Spleen (tissue), 11 donors: Measurements from ENCODE around the gene SRPRB. TPM values are rescaled to one million over a fixed set of nuclear protein-coding genes. Genes with fewer than 3 reads are reported as not detected.

ENCODE experiments used
- DNase-seq: peaks from one replicate; pipeline ENCODE4 v3.0.0-alpha.2; 2020
- H3K27ac ChIP-seq, 8 donors: fragments of 200-600 bp; sonication (generic) in 7 of 8; 1 replicate in 4 of 8; 2 replicates in 4 of 8; pipeline versions ENCODE4 v1.5.0 to v1.8.0; 2016 to 2021; ENCODE audit warnings: inconsistent platforms in 4 of 8, mild to moderate bottlenecking in 4 of 8, moderate library complexity in 1 of 8
- H3K27me3 ChIP-seq, 7 donors: fragments of 200-600 bp; sonication (generic) in 6 of 7; replicated peaks in 1 of 7; 1 replicate in 4 of 7; 2 replicates in 3 of 7; pipeline versions ENCODE4 v1.5.0 to v1.8.0; 2016 to 2021; ENCODE audit warnings: inconsistent platforms in 3 of 7, mild to moderate bottlenecking in 1 of 7
- H3K36me3 ChIP-seq, 6 donors: fragments of 200-600 bp; sonication (generic) in 5 of 6; 1 replicate in 4 of 6; 2 replicates in 2 of 6; pipeline versions ENCODE4 v1.5.0 to v1.8.0; 2016 to 2021; ENCODE audit warnings: inconsistent platforms in 2 of 6
- H3K4me1 ChIP-seq, 6 donors: fragments of 200-600 bp; sonication (generic) in 5 of 6; 1 replicate in 3 of 6; 2 replicates in 3 of 6; pipeline versions ENCODE4 v1.5.0 to v1.8.0; 2016 to 2021; ENCODE audit warnings: inconsistent platforms in 3 of 6
- H3K4me3 ChIP-seq, 8 donors: fragments of 200-600 bp; sonication (generic) in 7 of 8; 1 replicate in 4 of 8; 2 replicates in 4 of 8; pipeline versions ENCODE4 v1.5.0 to v1.8.0; 2016 to 2021; ENCODE audit warnings: inconsistent platforms in 4 of 8, mild to moderate bottlenecking in 4 of 8, moderate library complexity in 2 of 8
- H3K9me3 ChIP-seq, 8 donors: fragments of 200-600 bp; sonication (generic) in 7 of 8; 1 replicate in 4 of 8; 2 replicates in 4 of 8; pipeline versions ENCODE4 v1.5.0 to v1.8.0; 2016 to 2021; ENCODE audit warnings: inconsistent platforms in 4 of 8
- POLR2A ChIP-seq, 3 donors: fragments of 450-650 bp; IDR thresholded peaks; one replicate each; pipeline ENCODE4 v1.5.1; 2017; ENCODE audit warnings: antibody characterized with exemption in 3 of 3, mild to moderate bottlenecking in 1 of 3
- POLR2AphosphoS5 ChIP-seq, 3 donors: sonication (generic); formaldehyde crosslinking; IDR thresholded peaks; one replicate each; pipeline ENCODE4 v1.5.1; 2017; ENCODE audit warnings: antibody characterized with exemption in 3 of 3
- WGBS, 5 donors: extraction: QIAGEN DNeasy Blood & Tissue Kit in 3 of 5; methylation state at CpG; one replicate each; pipeline versions ENCODE4 v1.1.5 to v1.1.7; 2013 to 2018; 5-methylcytosine and 5-hydroxymethylcytosine counted together
- intact Hi-C: fragments of 100-400 bp; cut with DNase I; formaldehyde crosslinking; loops from one replicate; pipeline ENCODE4 v1.15.0; 2023; ENCODE audit warnings: low total_unique reads
- polyA plus RNA-seq, 3 donors: library from polyadenylated mRNA; stranded (reverse); fragments of 200-250 nt; gene quantifications; one replicate each; pipeline ENCODE4 v1.2.1, GENCODE V29; 2013
- total RNA-seq, 7 donors: library from RNA; depleted of rRNA in 3 of 7; stranded (reverse); fragments of >200 nt in 3 of 7; fragmentation: NEBNext Ultra II Directional in 4 of 7; extraction: Animal tissue kit (Norgen Biotek cat#: 25700) in 4 of 7; gene quantifications; one replicate each; pipeline versions ENCODE4 v1.1.0 to v1.2.1, GENCODE V29; 2016 to 2021
- TF ChIP-seq, protein P1 (sequence below), 11 experiments: fragments of 200-600 bp in 7 of 11; fragments of 450-650 bp in 4 of 11; sonication (generic) in 4 of 11; IDR thresholded peaks in 8 of 11; conservative IDR thresholded peaks in 3 of 11; 1 replicate in 7 of 11; 2 replicates in 4 of 11; pipeline versions ENCODE4 v1.4.0 to v1.8.0; 2016 to 2021; ENCODE audit warnings: antibody characterized with exemption in 11 of 11, inconsistent platforms in 4 of 11, mild to moderate bottlenecking in 1 of 11
- donor health status: healthy with polysubstance abuse.
- donor health status: DM: no; HTN: no; CAD: no; lungs with moderate emphysema.
- donor health status: DM: no; HTN: no; CAD: no.
- donor health status: Bipolar disorder and iron deficiency.
- donor health status: healthy.
- donor health status: DM: no; HTN: no; CAD: no.
- donor health status: DM: yes; HTN: yes; CAD: no.

The SRPRB gene
- total and polyA plus RNA-seq, 10 donors, result 11.5 to 38.5 (median 25.9) TPM

- no peak overlapping the region for H3K4me3 ChIP-seq
- H3K27ac ChIP-seq, result no peak overlapping the region
- H3K4me1 ChIP-seq, result peaks cover 0 to 9% (median 0%) of the 10 kb centered on the region in 6 donors
- TF ChIP-seq POLR2AphosphoS5 (IDR thresholded peaks at IDR 0.05) (no peak), POLR2A (IDR thresholded peaks at IDR 0.05) (no peak)
- TF ChIP-seq, protein P1, sequence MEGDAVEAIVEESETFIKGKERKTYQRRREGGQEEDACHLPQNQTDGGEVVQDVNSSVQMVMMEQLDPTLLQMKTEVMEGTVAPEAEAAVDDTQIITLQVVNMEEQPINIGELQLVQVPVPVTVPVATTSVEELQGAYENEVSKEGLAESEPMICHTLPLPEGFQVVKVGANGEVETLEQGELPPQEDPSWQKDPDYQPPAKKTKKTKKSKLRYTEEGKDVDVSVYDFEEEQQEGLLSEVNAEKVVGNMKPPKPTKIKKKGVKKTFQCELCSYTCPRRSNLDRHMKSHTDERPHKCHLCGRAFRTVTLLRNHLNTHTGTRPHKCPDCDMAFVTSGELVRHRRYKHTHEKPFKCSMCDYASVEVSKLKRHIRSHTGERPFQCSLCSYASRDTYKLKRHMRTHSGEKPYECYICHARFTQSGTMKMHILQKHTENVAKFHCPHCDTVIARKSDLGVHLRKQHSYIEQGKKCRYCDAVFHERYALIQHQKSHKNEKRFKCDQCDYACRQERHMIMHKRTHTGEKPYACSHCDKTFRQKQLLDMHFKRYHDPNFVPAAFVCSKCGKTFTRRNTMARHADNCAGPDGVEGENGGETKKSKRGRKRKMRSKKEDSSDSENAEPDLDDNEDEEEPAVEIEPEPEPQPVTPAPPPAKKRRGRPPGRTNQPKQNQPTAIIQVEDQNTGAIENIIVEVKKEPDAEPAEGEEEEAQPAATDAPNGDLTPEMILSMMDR (IDR thresholded peaks at IDR 0.05 in 8 of 11, conservative IDR thresholded peaks at IDR 0.05 in 3 of 11), result no peak
- H3K9me3 ChIP-seq, result no peaks in the 10 kb centered on the region
- no peaks in the 10 kb centered on the region for H3K27me3 ChIP-seq
- no peak for DNase-seq
- intact Hi-C loops, result loop anchor here (10.0 kb wide), 1 partner anchor 392 kb away; no protein-coding TSS in a partner anchor
- H3K36me3 ChIP-seq, result peaks cover 0 to 100% (median 74%) of the 10 kb centered on the region in 6 donors
- WGBS, 5 donors, result 81 to 96% (median 93%) methylated on average over 1 of the region's 1 CpG
These were observed 7.3 kb downstream of the SRPRB start for GRCh38 chr3:133812872-133813271.

- peaks cover 0 to 10% (median 0%) of the 10 kb centered on the region in 6 donors for H3K4me1 ChIP-seq
- H3K9me3 ChIP-seq, result no peaks in the 10 kb centered on the region
- 87 to 98% (median 92%) methylated on average over 2 of the region's 2 CpGs for WGBS, 5 donors
- intact Hi-C loops, result loop anchor here (5.0 to 10.0 kb wide), 2 partner anchors 112 to 389 kb away; no protein-coding TSS in a partner anchor
- no peak overlapping the region for H3K27ac ChIP-seq
- no peak overlapping the region for H3K4me3 ChIP-seq
- DNase-seq, result no peak
- H3K36me3 ChIP-seq, result peaks cover 0 to 98% (median 73%) of the 10 kb centered on the region in 6 donors
- no peaks in the 10 kb centered on the region for H3K27me3 ChIP-seq
- TF ChIP-seq POLR2AphosphoS5 (IDR thresholded peaks at IDR 0.05) (no peak), POLR2A (IDR thresholded peaks at IDR 0.05) (no peak)
- TF ChIP-seq, protein P1 (IDR thresholded peaks at IDR 0.05 in 8 of 11, conservative IDR thresholded peaks at IDR 0.05 in 3 of 11), result no peak
These were observed 9.8 kb downstream of the SRPRB start for GRCh38 chr3:133815386-133815785.

DNA sequence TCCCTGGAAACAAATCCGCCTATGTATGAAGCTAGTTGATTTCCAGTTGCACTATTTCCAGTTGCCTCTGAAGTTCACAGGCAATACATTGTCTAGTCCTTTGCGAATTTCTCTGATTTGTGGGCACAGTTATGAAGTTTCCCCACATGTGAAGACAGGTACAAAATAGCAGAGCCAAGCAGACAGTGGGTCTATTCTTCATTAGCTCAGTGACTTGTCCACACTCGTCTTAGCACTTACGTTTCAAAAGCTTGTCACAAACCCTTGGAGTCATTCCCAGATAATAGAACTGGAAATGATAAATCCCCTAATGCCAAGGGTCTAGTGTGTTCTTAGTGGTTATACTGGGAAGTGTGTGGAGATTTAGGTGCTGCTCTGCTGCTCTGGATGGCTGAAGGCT is 14.5 kb downstream of the SRPRB start:
- peaks cover 0 to 98% (median 68%) of the 10 kb centered on the region in 6 donors for H3K36me3 ChIP-seq
- intact Hi-C loops, result no loop called here

More for the DNA sequence above, 14.5 kb downstream of the SRPRB start:
- Histone ChIP-seq H3K4me1 (peaks cover 0 to 10% (median 0%) of the 10 kb centered on the region in 6 donors), H3K27ac (no peak overlapping the region), H3K4me3 (no peak overlapping the region), H3K27me3 (no peaks in the 10 kb centered on the region), H3K9me3 (no peaks in the 10 kb centered on the region)
- WGBS, 5 donors, result 90 to 97% (median 94%) methylated on average over 4 of the region's 4 CpGs
- DNase-seq, result no peak
- TF ChIP-seq POLR2A (IDR thresholded peaks at IDR 0.05) (no peak), POLR2AphosphoS5 (IDR thresholded peaks at IDR 0.05) (no peak)
- TF ChIP-seq, protein P1 (IDR thresholded peaks at IDR 0.05 in 8 of 11, conservative IDR thresholded peaks at IDR 0.05 in 3 of 11), result no peak
